ENCODE measurements around the gene VPS16.

The VPS16 gene

DNA sequence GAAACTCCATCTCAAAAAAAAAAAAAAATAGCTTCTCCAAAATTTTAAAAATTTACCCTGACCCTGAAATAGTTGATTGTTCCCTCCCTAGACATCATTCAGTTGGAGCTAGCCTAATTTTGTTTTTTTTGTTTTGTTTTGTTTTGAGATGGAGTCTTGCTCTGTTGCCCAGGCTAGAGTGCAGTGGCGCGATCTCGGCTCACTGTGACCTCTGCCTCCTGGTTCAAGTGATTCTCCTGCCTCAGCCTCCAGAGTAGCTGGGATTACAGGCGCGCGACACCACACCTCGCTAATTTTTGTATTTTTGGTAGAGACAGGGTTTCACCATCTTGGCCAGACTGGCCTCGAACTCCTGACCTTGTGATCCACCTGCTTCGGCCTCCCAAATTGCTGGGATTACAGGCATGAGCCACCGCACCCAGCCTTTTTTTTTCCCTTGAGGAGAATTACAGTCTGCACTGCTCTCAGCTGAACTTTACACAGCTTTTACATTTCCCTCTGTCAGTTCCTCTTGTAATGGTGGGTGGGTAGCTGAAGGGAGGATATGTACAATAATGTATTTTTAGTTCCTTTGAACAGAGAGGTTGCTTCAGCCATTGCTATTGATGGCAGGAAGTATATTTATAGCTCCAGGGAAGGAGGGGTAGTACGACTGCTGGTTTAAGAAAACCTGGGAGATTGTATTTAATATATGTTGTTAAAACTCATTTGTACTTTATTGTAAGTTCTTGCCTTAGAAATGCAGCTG, 60.5 kb downstream of the VPS16 start:
- no peak for DNase-seq (ENCODE audit: low spot score)

DNA sequence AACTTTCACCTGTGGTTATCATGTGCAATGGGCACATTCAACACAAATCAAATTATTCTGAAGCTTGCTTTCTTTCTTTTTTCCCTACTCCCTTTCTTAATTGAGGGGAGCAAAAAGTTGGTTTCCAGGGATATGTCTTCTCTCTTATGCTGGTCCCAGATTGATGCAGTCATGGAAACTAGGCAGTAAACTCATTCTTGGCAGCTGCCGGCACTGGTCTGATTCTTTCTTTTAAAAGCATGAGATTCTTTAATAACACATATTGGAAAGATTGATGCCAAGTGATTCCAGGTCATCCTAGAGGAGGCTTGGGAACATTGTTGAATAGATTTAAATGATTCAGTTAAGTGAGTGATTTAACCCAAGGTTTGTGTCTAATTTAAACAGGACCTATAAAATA, 61.7 kb downstream of the VPS16 start:
- DNase-seq (ENCODE audit: low spot score), result no peak

- DNase-seq (ENCODE audit: low spot score), result no peak
These were observed 62.3 kb downstream of the VPS16 start for GRCh38 chr20:2902818-2903217.

DNA sequence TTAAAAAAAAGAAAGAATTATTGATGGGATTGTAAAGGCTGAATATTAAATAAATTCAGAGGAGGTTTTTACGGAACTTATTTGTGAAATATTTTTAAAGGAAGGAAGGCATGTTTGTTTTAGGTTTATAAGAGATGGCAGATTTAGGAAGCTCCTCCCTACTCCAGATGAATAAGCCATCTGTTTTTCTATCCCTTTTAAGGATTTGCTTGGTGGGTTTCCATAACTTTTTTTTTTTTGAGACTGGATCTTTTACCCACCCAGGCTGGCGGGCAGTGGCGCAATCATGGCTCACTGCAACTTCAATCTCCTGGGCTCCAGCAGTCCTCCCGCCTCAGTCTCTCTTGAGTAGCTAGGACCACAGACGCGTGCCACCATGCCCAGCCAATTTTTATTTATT, 63.1 kb downstream of the VPS16 start:
- no peak for DNase-seq (ENCODE audit: low spot score)

DNA sequence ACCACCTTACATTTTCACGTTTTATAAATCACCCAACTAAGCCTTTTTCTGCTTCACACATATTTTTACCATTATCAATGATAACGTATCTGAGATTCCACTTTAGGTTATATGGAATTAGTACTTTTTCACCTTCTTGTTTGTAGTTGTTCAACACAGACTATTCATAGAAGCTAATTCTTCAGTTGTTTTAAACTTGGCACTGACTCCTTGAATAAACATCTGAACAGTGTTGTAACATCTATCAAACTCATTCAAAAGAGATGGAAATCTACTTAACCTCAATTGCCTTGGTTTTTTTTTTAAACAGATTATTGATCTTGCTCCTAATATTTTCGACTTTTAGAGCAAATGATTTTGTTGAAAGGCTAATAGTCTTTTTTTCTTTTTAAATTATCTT, 67.0 kb downstream of the VPS16 start:
- no peak for DNase-seq (ENCODE audit: low spot score)

DNA sequence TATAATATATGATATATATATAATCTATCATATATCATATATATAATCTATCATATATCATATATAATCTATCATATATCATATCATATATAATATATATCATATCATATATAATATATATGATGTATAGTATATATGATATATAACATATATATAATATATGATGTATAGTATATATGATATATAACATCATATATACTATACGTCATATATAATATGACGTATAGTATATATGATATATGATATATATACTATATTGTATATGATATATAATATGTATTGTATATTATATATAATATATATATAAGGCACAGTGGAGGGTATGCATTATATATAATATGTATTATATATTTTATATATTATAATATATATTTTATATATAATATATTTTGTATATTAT, 69.4 kb downstream of the VPS16 start:
- DNase-seq (ENCODE audit: low spot score), result no peak

DNA sequence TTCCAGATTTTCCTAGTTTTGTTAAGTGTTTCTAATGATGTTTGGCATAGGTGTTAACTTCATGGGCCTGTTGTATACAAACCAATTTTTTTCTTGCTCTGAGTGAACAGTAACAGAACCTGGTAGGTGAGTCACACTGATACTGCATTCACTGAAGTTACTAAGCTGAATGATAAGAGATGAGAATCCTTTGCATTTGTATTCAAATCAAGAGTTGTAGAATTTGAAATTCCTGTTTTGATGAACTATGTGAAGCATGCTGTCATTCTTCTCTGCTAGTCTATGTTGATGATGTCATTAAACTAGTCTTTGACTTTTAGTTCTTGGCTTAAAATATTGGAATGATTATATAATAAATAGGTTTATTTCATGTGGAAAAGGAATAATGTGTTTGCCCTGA, 70.7 kb downstream of the VPS16 start:
- DNase-seq (ENCODE audit: low spot score), result no peak

- DNase-seq (ENCODE audit: low spot score), result no peak
These were observed 73.6 kb downstream of the VPS16 start for GRCh38 chr20:2914160-2914559.

Data from HuH-7.5 (cell line).